Calu3 (cell line): Measurements from ENCODE around the gene PDGFD. TPM values are rescaled to one million over a fixed set of nuclear protein-coding genes. Genes with fewer than 3 reads are reported as not detected.

Source experiments
- BruUV-seq: library from RNA; stranded (reverse); fragments of 400-500 nt; replicated peaks from 2 replicates; lab custom pipeline; 2021; lab: Mats Ljungman, UMichigan
- CTCF ChIA-PET: fragments of 300-600 bp; sonication (Branson Sonifier 250); formaldehyde crosslinking; loops from one replicate; lab custom pipeline; 2022; ENCODE audit warnings: antibody characterized with exemption; lab: Charles Lee
- DNase-seq: peaks from one replicate; pipeline ENCODE4 v3.0.0; 2022
- H3K27ac Mint-ChIP-seq: one replicate; pipeline ENCODE4 v1.8.0; 2022; ENCODE audit warnings: mixed read lengths; ENCODE audit not compliant: unreplicated experiment
- H3K27me3 Mint-ChIP-seq: one replicate; pipeline ENCODE4 v1.8.0; 2022; ENCODE audit warnings: mixed read lengths; ENCODE audit not compliant: unreplicated experiment
- H3K36me3 Mint-ChIP-seq: one replicate; pipeline ENCODE4 v1.8.0; 2022; ENCODE audit warnings: mild to moderate bottlenecking, moderate library complexity, mixed read lengths; ENCODE audit not compliant: insufficient read depth, unreplicated experiment
- H3K4me1 Mint-ChIP-seq: one replicate; pipeline ENCODE4 v1.8.0; 2022; ENCODE audit warnings: mild to moderate bottlenecking, low read depth, mixed read lengths; ENCODE audit not compliant: unreplicated experiment
- H3K4me3 Mint-ChIP-seq: one replicate; pipeline ENCODE4 v1.8.0; 2022; ENCODE audit warnings: mild to moderate bottlenecking, low read depth, moderate library complexity, mixed read lengths; ENCODE audit not compliant: unreplicated experiment
- H3K9me3 Mint-ChIP-seq: one replicate; pipeline ENCODE4 v1.8.0; 2022; ENCODE audit warnings: low read depth, mixed read lengths; ENCODE audit not compliant: unreplicated experiment
- CTCF ChIP-seq: fragments of 200-600 bp; IDR thresholded peaks from one replicate; pipeline ENCODE4 v1.8.0; 2022; ENCODE audit warnings: antibody characterized with exemption; ENCODE audit not compliant: unreplicated experiment
- intact Hi-C: fragments of 100-400 bp; cut with micrococcal nuclease; formaldehyde crosslinking; loops from one replicate; pipeline ENCODE4 v1.10.0; 2022; ENCODE audit not compliant: unreplicated experiment
- total RNA-seq: library from RNA; stranded (reverse); gene quantifications from 2 replicates; pipeline ENCODE4 v1.2.3, GENCODE V29; 2022

PDGFD gene
- total RNA-seq, 1 experiment from 2014 or later = 5.1 TPM

GRCh38 chr11:103995896-103996295, 168.1 kb downstream of the PDGFD start:
- Mint-ChIP-seq H3K9me3 (no peaks in the 10 kb centered on the region), H3K4me3 (no peak overlapping the region), H3K4me1 (no peaks in the 10 kb centered on the region), H3K27ac (no peak overlapping the region), H3K36me3 (no peaks in the 10 kb centered on the region), H3K27me3 (no peaks in the 10 kb centered on the region)
- CTCF ChIA-PET = no interaction called here
- no TSS peak for BruUV-seq
- DNase-seq = no peak
- intact Hi-C loops = no loop called here
- TF ChIP-seq CTCF = no peak

- no peak overlapping the region for H3K4me3 Mint-ChIP-seq
These were observed 169.4 kb downstream of the PDGFD start for GRCh38 chr11:103994518-103994917.

GRCh38 chr11:103994094-103994493, 169.9 kb downstream of the PDGFD start:
- H3K27ac Mint-ChIP-seq = no peak overlapping the region
- no peak for DNase-seq
- no peak for TF ChIP-seq CTCF
- H3K27me3 Mint-ChIP-seq = no peaks in the 10 kb centered on the region
- H3K4me1 Mint-ChIP-seq = no peaks in the 10 kb centered on the region
- H3K36me3 Mint-ChIP-seq = no peaks in the 10 kb centered on the region
- BruUV-seq = no TSS peak
- H3K4me3 Mint-ChIP-seq = no peak overlapping the region
- intact Hi-C loops = no loop called here
- no peaks in the 10 kb centered on the region for H3K9me3 Mint-ChIP-seq
- CTCF ChIA-PET = interaction anchor here (0.9 kb wide), 1 partner anchor 42 kb away, joined by 3 read pairs; no protein-coding TSS in a partner anchor

More at GRCh38 chr11:103994518-103994917, 169.4 kb downstream of the PDGFD start:
- Mint-ChIP-seq H3K9me3 (no peaks in the 10 kb centered on the region), H3K27me3 (no peaks in the 10 kb centered on the region), H3K36me3 (no peaks in the 10 kb centered on the region), H3K4me1 (no peaks in the 10 kb centered on the region), H3K27ac (no peak overlapping the region)
- no TSS peak for BruUV-seq
- TF ChIP-seq CTCF = no peak
- intact Hi-C loops = no loop called here
- CTCF ChIA-PET = interaction anchor here (0.7 kb wide), 1 partner anchor 28 kb away, joined by 3 read pairs; no protein-coding TSS in a partner anchor
- DNase-seq = no peak

GRCh38 chr11:103993507-103993906, 170.4 kb downstream of the PDGFD start:
- H3K9me3 Mint-ChIP-seq = no peaks in the 10 kb centered on the region
- H3K4me3 Mint-ChIP-seq = no peak overlapping the region
- CTCF ChIA-PET = interaction anchor here (0.9 kb wide), 1 partner anchor 42 kb away, joined by 3 read pairs; no protein-coding TSS in a partner anchor
- intact Hi-C loops = no loop called here
- no peak overlapping the region for H3K27ac Mint-ChIP-seq
- no peak for TF ChIP-seq CTCF
- no peaks in the 10 kb centered on the region for H3K27me3 Mint-ChIP-seq
- no peak for DNase-seq
- H3K4me1 Mint-ChIP-seq = no peaks in the 10 kb centered on the region
- no peaks in the 10 kb centered on the region for H3K36me3 Mint-ChIP-seq
- no TSS peak for BruUV-seq
